ENCODE data around the gene CAMK2N2. TPM values are rescaled to one million over a fixed set of nuclear protein-coding genes. Genes with fewer than 3 reads are reported as not detected.

The CAMK2N2 gene
- total RNA-seq, 1 experiment from 2014 or later = 5.7 TPM

DNA sequence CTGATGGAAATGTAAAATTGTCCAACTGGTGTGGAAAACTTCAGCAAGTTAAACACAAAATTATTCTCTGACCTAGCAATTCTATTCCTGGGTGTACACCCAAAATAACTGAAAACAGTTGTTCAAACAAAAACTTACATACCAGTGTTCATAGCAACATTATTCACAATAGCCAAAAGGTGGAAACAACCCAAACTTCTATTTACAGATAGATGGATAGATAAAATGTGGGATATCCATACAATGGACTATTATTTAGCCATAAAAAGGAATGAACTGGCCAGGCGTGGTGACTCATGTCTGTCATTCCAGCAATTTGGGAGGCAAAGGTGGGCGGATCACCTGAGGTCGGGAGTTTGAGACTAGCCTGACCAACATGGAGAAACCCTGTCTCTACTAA, 38.8 kb downstream of the CAMK2N2 start:
- DNase-seq (ENCODE audit: low read depth, low spot score) (no peak), ATAC-seq (no peak)
- TF ChIP-seq, protein P1, sequence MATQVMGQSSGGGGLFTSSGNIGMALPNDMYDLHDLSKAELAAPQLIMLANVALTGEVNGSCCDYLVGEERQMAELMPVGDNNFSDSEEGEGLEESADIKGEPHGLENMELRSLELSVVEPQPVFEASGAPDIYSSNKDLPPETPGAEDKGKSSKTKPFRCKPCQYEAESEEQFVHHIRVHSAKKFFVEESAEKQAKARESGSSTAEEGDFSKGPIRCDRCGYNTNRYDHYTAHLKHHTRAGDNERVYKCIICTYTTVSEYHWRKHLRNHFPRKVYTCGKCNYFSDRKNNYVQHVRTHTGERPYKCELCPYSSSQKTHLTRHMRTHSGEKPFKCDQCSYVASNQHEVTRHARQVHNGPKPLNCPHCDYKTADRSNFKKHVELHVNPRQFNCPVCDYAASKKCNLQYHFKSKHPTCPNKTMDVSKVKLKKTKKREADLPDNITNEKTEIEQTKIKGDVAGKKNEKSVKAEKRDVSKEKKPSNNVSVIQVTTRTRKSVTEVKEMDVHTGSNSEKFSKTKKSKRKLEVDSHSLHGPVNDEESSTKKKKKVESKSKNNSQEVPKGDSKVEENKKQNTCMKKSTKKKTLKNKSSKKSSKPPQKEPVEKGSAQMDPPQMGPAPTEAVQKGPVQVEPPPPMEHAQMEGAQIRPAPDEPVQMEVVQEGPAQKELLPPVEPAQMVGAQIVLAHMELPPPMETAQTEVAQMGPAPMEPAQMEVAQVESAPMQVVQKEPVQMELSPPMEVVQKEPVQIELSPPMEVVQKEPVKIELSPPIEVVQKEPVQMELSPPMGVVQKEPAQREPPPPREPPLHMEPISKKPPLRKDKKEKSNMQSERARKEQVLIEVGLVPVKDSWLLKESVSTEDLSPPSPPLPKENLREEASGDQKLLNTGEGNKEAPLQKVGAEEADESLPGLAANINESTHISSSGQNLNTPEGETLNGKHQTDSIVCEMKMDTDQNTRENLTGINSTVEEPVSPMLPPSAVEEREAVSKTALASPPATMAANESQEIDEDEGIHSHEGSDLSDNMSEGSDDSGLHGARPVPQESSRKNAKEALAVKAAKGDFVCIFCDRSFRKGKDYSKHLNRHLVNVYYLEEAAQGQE (IDR thresholded peaks at IDR 0.05; ENCODE audit: insufficient read depth in 1 of 2, low read depth in 2 of 2, low read length in 1 of 2) = no peak
- TF ChIP-seq, protein P2, sequence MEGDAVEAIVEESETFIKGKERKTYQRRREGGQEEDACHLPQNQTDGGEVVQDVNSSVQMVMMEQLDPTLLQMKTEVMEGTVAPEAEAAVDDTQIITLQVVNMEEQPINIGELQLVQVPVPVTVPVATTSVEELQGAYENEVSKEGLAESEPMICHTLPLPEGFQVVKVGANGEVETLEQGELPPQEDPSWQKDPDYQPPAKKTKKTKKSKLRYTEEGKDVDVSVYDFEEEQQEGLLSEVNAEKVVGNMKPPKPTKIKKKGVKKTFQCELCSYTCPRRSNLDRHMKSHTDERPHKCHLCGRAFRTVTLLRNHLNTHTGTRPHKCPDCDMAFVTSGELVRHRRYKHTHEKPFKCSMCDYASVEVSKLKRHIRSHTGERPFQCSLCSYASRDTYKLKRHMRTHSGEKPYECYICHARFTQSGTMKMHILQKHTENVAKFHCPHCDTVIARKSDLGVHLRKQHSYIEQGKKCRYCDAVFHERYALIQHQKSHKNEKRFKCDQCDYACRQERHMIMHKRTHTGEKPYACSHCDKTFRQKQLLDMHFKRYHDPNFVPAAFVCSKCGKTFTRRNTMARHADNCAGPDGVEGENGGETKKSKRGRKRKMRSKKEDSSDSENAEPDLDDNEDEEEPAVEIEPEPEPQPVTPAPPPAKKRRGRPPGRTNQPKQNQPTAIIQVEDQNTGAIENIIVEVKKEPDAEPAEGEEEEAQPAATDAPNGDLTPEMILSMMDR (IDR thresholded peaks at IDR 0.05) = no peak
- TF ChIP-seq TCF7L2 (IDR thresholded peaks at IDR 0.05; ENCODE audit: low read depth, low read length) (no peak), POLR2AphosphoS5 (IDR thresholded peaks at IDR 0.05; ENCODE audit: low read depth, low read length) (no peak), SIN3A (IDR thresholded peaks at IDR 0.05; ENCODE audit: borderline replicate concordance, insufficient read depth, low read depth, low read length) (no peak)
- Histone ChIP-seq H3K36me3 (ENCODE audit: control insufficient read depth, insufficient read depth, low read length) (no peaks in the 10 kb centered on the region), H3K4me3 (ENCODE audit: low read depth in 2 of 2, low read length in 2 of 2) (no peak overlapping the region), H3K27me3 (ENCODE audit: control insufficient read depth, insufficient read depth, low read length) (no peaks in the 10 kb centered on the region), H3K27ac (ENCODE audit: low read length) (no peak overlapping the region), H3K4me1 (ENCODE audit: control insufficient read depth, insufficient read depth, low read length) (no peaks in the 10 kb centered on the region), H3K9me3 (ENCODE audit: control insufficient read depth, insufficient read depth, low read depth, low read length) (no peaks in the 10 kb centered on the region)
- intact Hi-C loops (cut with micrococcal nuclease; ENCODE audit: unreplicated experiment) = no loop called here
- ChIA-PET POLR2A (no interaction called here), CTCF (no interaction called here)
- BruUV-seq (replicated peaks) = no TSS peak
- in situ Hi-C loops (cut with HindIII; ENCODE audit: low pct_unique_long_range_greater_than_20kb, low sequenced_read_pairs) = no loop called here

DNA sequence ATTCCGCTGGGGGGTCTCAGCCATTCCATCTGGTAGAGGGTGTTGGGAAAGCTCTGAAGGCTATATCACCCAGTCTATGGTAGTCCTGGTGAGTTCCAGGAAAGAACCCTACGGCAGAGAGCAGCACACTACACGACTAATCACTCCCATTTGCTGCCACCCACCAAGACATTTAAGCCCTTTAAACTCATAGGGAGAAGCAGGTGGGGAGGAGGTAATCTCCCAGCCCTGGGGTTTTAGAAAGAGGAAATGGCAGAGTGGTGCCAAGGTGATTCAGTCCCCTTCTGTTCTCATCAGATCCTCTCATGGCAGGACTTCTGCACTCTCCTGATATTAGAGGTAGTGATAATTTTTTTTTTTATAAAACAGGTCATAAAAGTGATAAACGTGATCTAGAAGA, 42.5 kb downstream of the CAMK2N2 start:
- no peaks in the 10 kb centered on the region for H3K4me1 ChIP-seq (ENCODE audit: control insufficient read depth, insufficient read depth, low read length)
- H3K9me3 ChIP-seq (ENCODE audit: control insufficient read depth, insufficient read depth, low read depth, low read length) = no peaks in the 10 kb centered on the region
- H3K4me3 ChIP-seq (ENCODE audit: low read depth in 2 of 2, low read length in 2 of 2) = no peak overlapping the region
- ATAC-seq (0 out of 2 replicates have a peak, but pooled peaks have one; percentile 46), DNase-seq (ENCODE audit: low read depth, low spot score) (no peak)
- TF ChIP-seq, protein P2 (IDR thresholded peaks at IDR 0.05) = no peak
- TF ChIP-seq POLR2AphosphoS5 (IDR thresholded peaks at IDR 0.05; ENCODE audit: low read depth, low read length) (no peak), TCF7L2 (IDR thresholded peaks at IDR 0.05; ENCODE audit: low read depth, low read length) (no peak), SIN3A (IDR thresholded peaks at IDR 0.05; ENCODE audit: borderline replicate concordance, insufficient read depth, low read depth, low read length) (no peak)
- TF ChIP-seq, protein P1 (IDR thresholded peaks at IDR 0.05; ENCODE audit: insufficient read depth in 1 of 2, low read depth in 2 of 2, low read length in 1 of 2) = no peak
- ChIA-PET CTCF (no interaction called here), POLR2A (no interaction called here)
- in situ Hi-C loops (cut with HindIII; ENCODE audit: low pct_unique_long_range_greater_than_20kb, low sequenced_read_pairs) (no loop called here), intact Hi-C loops (cut with micrococcal nuclease; ENCODE audit: unreplicated experiment) (no loop called here)
- BruUV-seq (replicated peaks) = no TSS peak
- H3K36me3 ChIP-seq (ENCODE audit: control insufficient read depth, insufficient read depth, low read length) = no peaks in the 10 kb centered on the region
- no peak overlapping the region for H3K27ac ChIP-seq (ENCODE audit: low read length)
- H3K27me3 ChIP-seq (ENCODE audit: control insufficient read depth, insufficient read depth, low read length) = no peaks in the 10 kb centered on the region
